ENCODE measurements around the gene RHOJ. TPM values are rescaled to one million over a fixed set of nuclear protein-coding genes. Genes with fewer than 3 reads are reported as not detected.

The RHOJ gene
- total and polyA plus RNA-seq, 2 donors from 2014 or later: 4.0 to 20.0 TPM

DNA sequence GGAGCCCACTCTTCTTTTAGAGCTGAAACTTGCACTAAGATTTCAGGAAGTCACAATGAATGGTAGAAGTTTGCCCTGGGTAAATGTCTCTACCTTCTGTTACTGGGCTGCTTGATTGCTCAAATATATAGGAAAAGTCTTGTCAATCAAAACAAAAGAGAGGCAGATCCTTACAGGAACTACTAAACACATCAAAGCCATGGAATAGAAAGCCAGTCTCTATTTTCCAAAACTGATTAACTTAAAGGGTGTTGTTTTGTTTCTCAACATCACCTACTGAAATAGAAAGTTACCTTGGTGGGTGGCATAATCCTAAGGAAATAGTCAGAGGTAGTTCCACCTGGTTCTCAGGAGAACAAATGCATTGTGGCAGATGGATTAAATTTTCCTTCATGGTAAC is 114.6 kb downstream of the RHOJ start, which contains the start of gene GPHB5:
TSS of gene GPHB5 (minus strand) at position 101 of the 400 bp plus-strand sequence. CDS start 1,086 bp downstream, outside the sequence.
- Histone ChIP-seq H3K36me3 (ENCODE audit: control insufficient read depth in 2 of 3, insufficient read depth in 3 of 3, low read length in 3 of 3) (no peaks in the 10 kb centered on the region), H3K27ac (ENCODE audit: low read depth in 2 of 2, low read length in 2 of 2) (no peak within 1 kb of the TSS), H3K4me1 (ENCODE audit: control insufficient read depth in 2 of 3, insufficient read depth in 2 of 3, low read depth in 1 of 3, low read length in 3 of 3) (no peaks in the 10 kb centered on the region), H3K27me3 (ENCODE audit: control insufficient read depth, insufficient read depth, low read length) (no peaks in the 10 kb centered on the region), H3K4me3 (ENCODE audit: low read length in 3 of 3) (no peak within 1 kb of the TSS), H3K9ac (ENCODE audit: low read length in 3 of 3) (no peak within 1 kb of the TSS), H3K9me3 (ENCODE audit: control insufficient read depth in 2 of 3, insufficient read depth in 1 of 3, low read length in 3 of 3) (no peaks in the 10 kb centered on the region)
- intact Hi-C loops (cut with DNase I): no loop called here
- TF ChIP-seq, protein P1, sequence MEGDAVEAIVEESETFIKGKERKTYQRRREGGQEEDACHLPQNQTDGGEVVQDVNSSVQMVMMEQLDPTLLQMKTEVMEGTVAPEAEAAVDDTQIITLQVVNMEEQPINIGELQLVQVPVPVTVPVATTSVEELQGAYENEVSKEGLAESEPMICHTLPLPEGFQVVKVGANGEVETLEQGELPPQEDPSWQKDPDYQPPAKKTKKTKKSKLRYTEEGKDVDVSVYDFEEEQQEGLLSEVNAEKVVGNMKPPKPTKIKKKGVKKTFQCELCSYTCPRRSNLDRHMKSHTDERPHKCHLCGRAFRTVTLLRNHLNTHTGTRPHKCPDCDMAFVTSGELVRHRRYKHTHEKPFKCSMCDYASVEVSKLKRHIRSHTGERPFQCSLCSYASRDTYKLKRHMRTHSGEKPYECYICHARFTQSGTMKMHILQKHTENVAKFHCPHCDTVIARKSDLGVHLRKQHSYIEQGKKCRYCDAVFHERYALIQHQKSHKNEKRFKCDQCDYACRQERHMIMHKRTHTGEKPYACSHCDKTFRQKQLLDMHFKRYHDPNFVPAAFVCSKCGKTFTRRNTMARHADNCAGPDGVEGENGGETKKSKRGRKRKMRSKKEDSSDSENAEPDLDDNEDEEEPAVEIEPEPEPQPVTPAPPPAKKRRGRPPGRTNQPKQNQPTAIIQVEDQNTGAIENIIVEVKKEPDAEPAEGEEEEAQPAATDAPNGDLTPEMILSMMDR (IDR thresholded peaks at IDR 0.05; ENCODE audit: borderline replicate concordance, extremely low read depth, insufficient read depth): no peak
- DNase-seq (no peak), FAIRE-seq (no peak)

DNA sequence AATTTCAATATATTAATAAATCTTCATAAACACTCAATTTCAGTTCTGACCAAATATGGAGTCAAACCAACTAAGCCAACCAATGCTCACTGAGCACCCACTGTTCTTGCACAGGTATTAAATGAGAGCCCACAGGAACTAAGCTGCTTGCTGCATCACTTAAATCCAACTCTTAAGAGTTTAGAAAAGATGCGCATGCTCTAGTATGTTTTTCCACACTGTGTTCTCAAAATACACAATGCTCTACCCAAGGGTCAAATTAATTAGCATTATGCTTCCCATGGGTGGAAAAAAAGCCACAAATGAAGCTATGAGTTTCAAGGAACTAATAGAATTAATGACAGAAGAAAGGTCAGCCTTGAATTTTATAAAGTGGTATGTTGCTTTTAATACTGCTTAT is 118.2 kb downstream of the RHOJ start:
- FAIRE-seq (no peak), DNase-seq (no peak)
- H3K4me3 ChIP-seq (ENCODE audit: low read length in 3 of 3): no peak overlapping the region
- no peaks in the 10 kb centered on the region for H3K36me3 ChIP-seq (ENCODE audit: control insufficient read depth in 2 of 3, insufficient read depth in 3 of 3, low read length in 3 of 3)
- H3K27me3 ChIP-seq (ENCODE audit: control insufficient read depth, insufficient read depth, low read length): no peaks in the 10 kb centered on the region
- no peaks in the 10 kb centered on the region for H3K9me3 ChIP-seq (ENCODE audit: control insufficient read depth in 2 of 3, insufficient read depth in 1 of 3, low read length in 3 of 3)
- no peak overlapping the region for H3K27ac ChIP-seq (ENCODE audit: low read depth in 2 of 2, low read length in 2 of 2)
- TF ChIP-seq, protein P1 (IDR thresholded peaks at IDR 0.05; ENCODE audit: borderline replicate concordance, extremely low read depth, insufficient read depth): no peak
- no peaks in the 10 kb centered on the region for H3K4me1 ChIP-seq (ENCODE audit: control insufficient read depth in 2 of 3, insufficient read depth in 2 of 3, low read depth in 1 of 3, low read length in 3 of 3)
- no peak overlapping the region for H3K9ac ChIP-seq (ENCODE audit: low read length in 3 of 3)
- intact Hi-C loops (cut with DNase I): no loop called here

DNA sequence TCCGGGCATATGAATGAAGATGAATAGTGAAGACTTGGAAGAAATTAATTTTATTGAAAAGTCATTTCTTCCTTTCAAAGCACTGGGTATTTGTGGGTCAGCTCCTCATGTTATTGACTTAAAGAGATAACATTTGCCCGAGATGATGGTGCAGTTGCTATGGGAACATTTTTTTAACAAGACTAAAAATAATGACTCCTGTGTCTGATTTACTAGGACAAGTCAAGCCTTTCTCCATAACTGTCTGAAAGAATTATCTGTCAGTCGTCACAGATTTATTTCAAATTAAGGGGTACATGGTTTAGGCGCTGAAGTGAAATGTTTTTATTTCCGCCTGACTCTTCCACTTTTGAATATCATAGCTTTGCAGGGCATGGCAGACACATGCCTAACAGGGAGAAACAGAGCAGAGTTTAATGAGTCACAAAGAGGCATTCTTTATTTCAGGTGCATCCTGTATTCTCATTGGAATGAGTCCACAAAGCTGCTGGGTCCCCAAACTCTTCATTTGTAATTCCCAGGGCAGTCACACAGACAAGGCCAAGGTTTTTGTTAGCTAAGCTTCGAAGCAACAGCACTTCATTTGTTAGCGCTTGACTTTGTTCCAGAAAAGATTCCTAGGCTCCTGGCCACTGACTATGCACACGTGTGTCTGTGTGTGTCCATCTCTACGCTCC is 118.8 kb downstream of the RHOJ start:
- TF ChIP-seq, protein P1 (IDR thresholded peaks at IDR 0.05; ENCODE audit: borderline replicate concordance, extremely low read depth, insufficient read depth): no peak
- H3K4me3 ChIP-seq (ENCODE audit: low read length in 3 of 3): no peak overlapping the region
- FAIRE-seq (no peak), DNase-seq (no peak)
- H3K36me3 ChIP-seq (ENCODE audit: control insufficient read depth in 2 of 3, insufficient read depth in 3 of 3, low read length in 3 of 3): no peaks in the 10 kb centered on the region
- no peaks in the 10 kb centered on the region for H3K4me1 ChIP-seq (ENCODE audit: control insufficient read depth in 2 of 3, insufficient read depth in 2 of 3, low read depth in 1 of 3, low read length in 3 of 3)
- H3K27me3 ChIP-seq (ENCODE audit: control insufficient read depth, insufficient read depth, low read length): no peaks in the 10 kb centered on the region
- intact Hi-C loops (cut with DNase I): no loop called here
- H3K9ac ChIP-seq (ENCODE audit: low read length in 3 of 3): no peak overlapping the region
- no peak overlapping the region for H3K27ac ChIP-seq (ENCODE audit: low read depth in 2 of 2, low read length in 2 of 2)
- H3K9me3 ChIP-seq (ENCODE audit: control insufficient read depth in 2 of 3, insufficient read depth in 1 of 3, low read length in 3 of 3): no peaks in the 10 kb centered on the region
